SK-N-DZ (cell line): Measurements from ENCODE around the gene RRAS2.
A peak's percentile ranks its signal among the peaks of the same experiment; 100 is the strongest.
"Not testable (repeated sequence)": the region's sequence is repeated elsewhere in the genome, so short reads cannot be mapped to it uniquely, and the experiment has no call there.

Experiments
- DNase-seq: peaks from one replicate; pipeline ENCODE4 v3.0.0-alpha.2; 2015; ENCODE audit warnings: low spot score

The RRAS2 gene

GRCh38 chr11:14372011-14372410, 13.0 kb upstream of the RRAS2 start:
- no peak for DNase-seq

- DNase-seq, result no peak
These were observed 12.3 kb upstream of the RRAS2 start for GRCh38 chr11:14371249-14371648.

GRCh38 chr11:14370496-14370895, 11.5 kb upstream of the RRAS2 start:
- DNase-seq, result no peak

GRCh38 chr11:14369598-14369997, 10.6 kb upstream of the RRAS2 start:
- no peak for DNase-seq

- DNase-seq, result no peak
These were observed 8.0 kb upstream of the RRAS2 start for GRCh38 chr11:14366936-14367335.

GRCh38 chr11:14364322-14364721, 5.3 kb upstream of the RRAS2 start:
- DNase-seq, result no peak

- no peak for DNase-seq
These were observed 3.6 kb upstream of the RRAS2 start for GRCh38 chr11:14362611-14363010.

GRCh38 chr11:14361951-14362350, 3.0 kb upstream of the RRAS2 start:
- DNase-seq, result no peak

GRCh38 chr11:14360976-14361375, 2.0 kb upstream of the RRAS2 start:
- no peak for DNase-seq

- DNase-seq, result no peak
These were observed 583 bp upstream of the RRAS2 start for GRCh38 chr11:14359501-14360031.

- peak; percentile 58 for DNase-seq
These were observed 878 bp downstream of the RRAS2 start for GRCh38 chr11:14357881-14358728.

- DNase-seq, result no peak
These were observed 2.6 kb downstream of the RRAS2 start for GRCh38 chr11:14356342-14356741.

- DNase-seq, result not testable (repeated sequence)
These were observed 4.4 kb downstream of the RRAS2 start for GRCh38 chr11:14354604-14355003.

- DNase-seq, result no peak
These were observed 8.2 kb downstream of the RRAS2 start for GRCh38 chr11:14350716-14351238.

GRCh38 chr11:14350215-14350614, 8.8 kb downstream of the RRAS2 start:
- no peak for DNase-seq

GRCh38 chr11:14347991-14348390, 11.0 kb downstream of the RRAS2 start:
- no peak for DNase-seq

GRCh38 chr11:14347494-14347893, 11.5 kb downstream of the RRAS2 start:
- DNase-seq, result no peak

GRCh38 chr11:14346303-14346955, 12.6 kb downstream of the RRAS2 start:
- DNase-seq, result no peak

- DNase-seq, result no peak
These were observed 13.3 kb downstream of the RRAS2 start for GRCh38 chr11:14345668-14346067.

GRCh38 chr11:14345016-14345415, 14.0 kb downstream of the RRAS2 start:
- not testable (repeated sequence) for DNase-seq

GRCh38 chr11:14342906-14343305, 16.1 kb downstream of the RRAS2 start:
- no peak for DNase-seq

GRCh38 chr11:14341968-14342367, 17.0 kb downstream of the RRAS2 start:
- DNase-seq, result no peak

GRCh38 chr11:14340721-14341120, 18.3 kb downstream of the RRAS2 start:
- no peak for DNase-seq
